Neural crest cell (in vitro differentiated cells): ENCODE results near the gene CPOX. TPM values are rescaled to one million over a fixed set of nuclear protein-coding genes. Genes with fewer than 3 reads are reported as not detected.

Experiments used
- DNase-seq: peaks from one replicate; pipeline ENCODE4 v3.0.0; 2021; ENCODE audit warnings: low read depth, mixed read lengths, low spot score
- H3K27ac Mint-ChIP-seq: one replicate; pipeline ENCODE4 v1.8.0; 2021; ENCODE audit warnings: mild to moderate bottlenecking, mixed read lengths; ENCODE audit not compliant: unreplicated experiment
- H3K27me3 Mint-ChIP-seq: 2 replicates; pipeline ENCODE4 v1.8.0; 2021; ENCODE audit warnings: low read depth, mild to moderate bottlenecking, mixed read lengths
- H3K36me3 Mint-ChIP-seq: 2 replicates; pipeline ENCODE4 v1.8.0; 2021; ENCODE audit warnings: low read depth, mild to moderate bottlenecking, mixed read lengths
- H3K4me1 Mint-ChIP-seq: 2 replicates; pipeline ENCODE4 v1.8.0; 2021; ENCODE audit warnings: mixed read lengths
- H3K4me3 Mint-ChIP-seq: one replicate; pipeline ENCODE4 v1.8.0; 2021; ENCODE audit warnings: mild to moderate bottlenecking, mixed read lengths
- H3K9me3 Mint-ChIP-seq: 2 replicates; pipeline ENCODE4 v1.8.0; 2021; ENCODE audit warnings: mixed read lengths
- total RNA-seq: library from RNA; stranded (reverse); gene quantifications from 2 replicates; pipeline ENCODE4 v1.2.1, GENCODE V29; 2021
- TF ChIP-seq, protein P1 (sequence below): fragments of 200-600 bp; sonication (generic); conservative IDR thresholded peaks from 2 replicates; pipeline ENCODE4 v1.5.0; 2021; ENCODE audit warnings: antibody characterized with exemption, mild to moderate bottlenecking

Gene CPOX
- total RNA-seq, 1 donor from 2014 or later, result 28.1 TPM

DNA sequence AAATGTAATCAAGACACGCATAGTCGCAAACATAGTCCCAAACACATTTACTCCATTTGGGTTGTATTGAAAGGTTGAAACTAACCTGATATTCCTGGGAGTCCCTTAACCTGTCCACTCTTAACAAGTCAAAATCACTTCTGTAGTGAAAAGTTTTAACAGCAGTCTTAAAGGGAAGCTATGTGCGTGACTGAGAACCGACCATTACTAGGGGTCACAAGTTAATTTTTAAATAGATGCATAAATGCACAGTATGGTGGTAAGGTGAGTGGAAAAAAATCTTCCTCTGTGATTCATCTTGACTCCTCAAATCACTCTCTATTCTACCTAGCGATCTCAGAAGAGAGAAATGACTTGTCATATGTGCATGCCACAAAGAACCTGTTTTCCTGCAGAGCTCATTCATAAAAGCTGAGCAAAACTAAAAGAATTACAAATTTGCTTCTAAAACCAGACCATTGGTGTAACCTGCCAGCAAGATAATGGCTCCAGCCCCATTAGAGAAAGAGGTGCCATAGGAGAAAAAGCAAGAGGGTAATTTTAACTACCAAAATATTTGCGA is 56.9 kb downstream of the CPOX start:
- Mint-ChIP-seq H3K4me1 (no peaks in the 10 kb centered on the region), H3K36me3 (no peaks in the 10 kb centered on the region), H3K27ac (no peak overlapping the region), H3K9me3 (no peaks in the 10 kb centered on the region), H3K4me3 (no peak overlapping the region), H3K27me3 (no peaks in the 10 kb centered on the region)
- DNase-seq, result no peak
- TF ChIP-seq, protein P1, sequence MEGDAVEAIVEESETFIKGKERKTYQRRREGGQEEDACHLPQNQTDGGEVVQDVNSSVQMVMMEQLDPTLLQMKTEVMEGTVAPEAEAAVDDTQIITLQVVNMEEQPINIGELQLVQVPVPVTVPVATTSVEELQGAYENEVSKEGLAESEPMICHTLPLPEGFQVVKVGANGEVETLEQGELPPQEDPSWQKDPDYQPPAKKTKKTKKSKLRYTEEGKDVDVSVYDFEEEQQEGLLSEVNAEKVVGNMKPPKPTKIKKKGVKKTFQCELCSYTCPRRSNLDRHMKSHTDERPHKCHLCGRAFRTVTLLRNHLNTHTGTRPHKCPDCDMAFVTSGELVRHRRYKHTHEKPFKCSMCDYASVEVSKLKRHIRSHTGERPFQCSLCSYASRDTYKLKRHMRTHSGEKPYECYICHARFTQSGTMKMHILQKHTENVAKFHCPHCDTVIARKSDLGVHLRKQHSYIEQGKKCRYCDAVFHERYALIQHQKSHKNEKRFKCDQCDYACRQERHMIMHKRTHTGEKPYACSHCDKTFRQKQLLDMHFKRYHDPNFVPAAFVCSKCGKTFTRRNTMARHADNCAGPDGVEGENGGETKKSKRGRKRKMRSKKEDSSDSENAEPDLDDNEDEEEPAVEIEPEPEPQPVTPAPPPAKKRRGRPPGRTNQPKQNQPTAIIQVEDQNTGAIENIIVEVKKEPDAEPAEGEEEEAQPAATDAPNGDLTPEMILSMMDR, result no peak

DNA sequence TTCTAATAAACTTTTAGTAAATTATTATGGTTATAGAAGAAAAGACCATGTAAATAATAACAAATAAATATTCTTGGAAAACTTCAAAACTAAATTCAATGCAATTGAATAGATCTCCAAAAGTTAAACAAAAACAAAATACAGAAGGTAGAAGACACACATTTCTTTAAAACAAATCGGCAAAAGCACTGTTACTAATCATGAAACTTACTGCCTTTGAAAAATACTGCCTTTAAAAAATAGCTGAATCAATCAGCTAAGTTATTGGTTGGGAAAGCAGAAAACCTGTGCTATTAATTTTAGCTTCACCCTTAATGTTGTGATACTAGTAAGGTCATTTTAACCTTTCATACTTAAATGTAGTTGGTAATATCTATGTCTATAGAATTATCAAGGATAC is 58.7 kb downstream of the CPOX start:
- no peaks in the 10 kb centered on the region for H3K27me3 Mint-ChIP-seq

DNA sequence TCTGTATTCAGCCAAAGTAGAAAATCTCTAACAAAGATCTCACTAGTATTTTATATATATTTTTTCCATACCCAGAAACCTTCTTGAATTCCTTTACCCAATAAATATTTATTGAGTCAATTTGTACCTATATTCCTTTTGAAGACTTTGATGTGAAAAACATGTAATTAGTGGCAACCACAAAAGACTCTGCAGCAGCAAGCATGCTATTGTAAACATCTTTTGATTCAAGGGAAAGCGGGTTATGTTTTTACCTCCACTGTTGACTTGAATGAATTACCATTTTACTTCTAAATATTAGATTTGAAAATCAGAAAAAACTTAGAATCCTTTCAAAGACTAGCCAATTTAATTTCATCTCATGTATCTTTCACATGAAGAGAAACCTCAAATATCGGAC is 59.2 kb downstream of the CPOX start:
- Mint-ChIP-seq H3K4me3 (no peak overlapping the region), H3K9me3 (no peaks in the 10 kb centered on the region), H3K4me1 (no peaks in the 10 kb centered on the region), H3K27me3 (no peaks in the 10 kb centered on the region), H3K27ac (no peak overlapping the region), H3K36me3 (no peaks in the 10 kb centered on the region)
- DNase-seq, result no peak
- TF ChIP-seq, protein P1, result no peak

More for the DNA sequence above, 58.7 kb downstream of the CPOX start:
- no peaks in the 10 kb centered on the region for H3K9me3 Mint-ChIP-seq
- DNase-seq, result no peak
- H3K27ac Mint-ChIP-seq, result no peak overlapping the region
- H3K36me3 Mint-ChIP-seq, result no peaks in the 10 kb centered on the region
- no peaks in the 10 kb centered on the region for H3K4me1 Mint-ChIP-seq
- TF ChIP-seq, protein P1, result no peak
- H3K4me3 Mint-ChIP-seq, result no peak overlapping the region

DNA sequence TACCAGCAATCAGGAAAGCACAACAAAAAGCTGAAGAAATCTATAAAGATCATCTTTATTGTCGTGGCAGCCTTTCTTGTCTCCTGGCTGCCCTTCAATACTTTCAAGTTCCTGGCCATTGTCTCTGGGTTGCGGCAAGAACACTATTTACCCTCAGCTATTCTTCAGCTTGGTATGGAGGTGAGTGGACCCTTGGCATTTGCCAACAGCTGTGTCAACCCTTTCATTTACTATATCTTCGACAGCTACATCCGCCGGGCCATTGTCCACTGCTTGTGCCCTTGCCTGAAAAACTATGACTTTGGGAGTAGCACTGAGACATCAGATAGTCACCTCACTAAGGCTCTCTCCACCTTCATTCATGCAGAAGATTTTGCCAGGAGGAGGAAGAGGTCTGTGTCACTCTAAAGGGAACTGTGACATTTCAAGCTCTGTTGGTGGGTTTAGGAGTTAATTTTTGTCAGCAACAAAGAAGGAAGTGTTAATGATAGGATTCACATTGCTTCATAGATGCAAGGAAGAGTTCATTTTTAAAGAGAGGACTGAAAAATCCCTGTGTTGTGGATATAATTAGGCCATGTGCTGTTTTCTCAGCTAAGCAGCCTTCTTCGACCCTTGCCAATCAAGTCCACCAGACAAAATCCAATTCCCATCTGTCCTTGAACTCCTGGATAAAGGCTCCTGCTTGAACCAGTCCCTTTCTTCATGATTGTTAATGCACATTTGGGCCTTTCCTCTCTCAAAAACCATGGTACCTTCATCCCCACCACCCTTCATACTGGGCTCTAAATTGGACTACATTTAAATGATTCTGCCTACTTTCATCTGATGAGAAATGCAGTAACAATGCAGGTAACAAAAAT is 60.5 kb downstream of the CPOX start:
- H3K4me1 Mint-ChIP-seq, result peaks cover 4% of the 10 kb centered on the region
- H3K27ac Mint-ChIP-seq, result no peak overlapping the region
- no peak overlapping the region for H3K4me3 Mint-ChIP-seq
- H3K9me3 Mint-ChIP-seq, result no peaks in the 10 kb centered on the region
- DNase-seq, result no peak
- no peaks in the 10 kb centered on the region for H3K36me3 Mint-ChIP-seq
- TF ChIP-seq, protein P1, result no peak
- no peaks in the 10 kb centered on the region for H3K27me3 Mint-ChIP-seq

DNA sequence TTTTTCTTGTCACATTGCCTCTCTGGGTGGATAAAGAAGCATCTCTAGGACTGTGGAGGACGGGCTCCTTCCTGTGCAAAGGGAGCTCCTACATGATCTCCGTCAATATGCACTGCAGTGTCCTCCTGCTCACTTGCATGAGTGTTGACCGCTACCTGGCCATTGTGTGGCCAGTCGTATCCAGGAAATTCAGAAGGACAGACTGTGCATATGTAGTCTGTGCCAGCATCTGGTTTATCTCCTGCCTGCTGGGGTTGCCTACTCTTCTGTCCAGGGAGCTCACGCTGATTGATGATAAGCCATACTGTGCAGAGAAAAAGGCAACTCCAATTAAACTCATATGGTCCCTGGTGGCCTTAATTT is 61.2 kb downstream of the CPOX start:
- H3K9me3 Mint-ChIP-seq, result no peaks in the 10 kb centered on the region
- no peak overlapping the region for H3K4me3 Mint-ChIP-seq
- peaks cover 4% of the 10 kb centered on the region for H3K4me1 Mint-ChIP-seq
- no peak for DNase-seq
- TF ChIP-seq, protein P1, result no peak
- H3K27ac Mint-ChIP-seq, result no peak overlapping the region
- H3K36me3 Mint-ChIP-seq, result no peaks in the 10 kb centered on the region
- H3K27me3 Mint-ChIP-seq, result no peaks in the 10 kb centered on the region
